ENCODE data around the gene REXO5.

REXO5 gene

DNA sequence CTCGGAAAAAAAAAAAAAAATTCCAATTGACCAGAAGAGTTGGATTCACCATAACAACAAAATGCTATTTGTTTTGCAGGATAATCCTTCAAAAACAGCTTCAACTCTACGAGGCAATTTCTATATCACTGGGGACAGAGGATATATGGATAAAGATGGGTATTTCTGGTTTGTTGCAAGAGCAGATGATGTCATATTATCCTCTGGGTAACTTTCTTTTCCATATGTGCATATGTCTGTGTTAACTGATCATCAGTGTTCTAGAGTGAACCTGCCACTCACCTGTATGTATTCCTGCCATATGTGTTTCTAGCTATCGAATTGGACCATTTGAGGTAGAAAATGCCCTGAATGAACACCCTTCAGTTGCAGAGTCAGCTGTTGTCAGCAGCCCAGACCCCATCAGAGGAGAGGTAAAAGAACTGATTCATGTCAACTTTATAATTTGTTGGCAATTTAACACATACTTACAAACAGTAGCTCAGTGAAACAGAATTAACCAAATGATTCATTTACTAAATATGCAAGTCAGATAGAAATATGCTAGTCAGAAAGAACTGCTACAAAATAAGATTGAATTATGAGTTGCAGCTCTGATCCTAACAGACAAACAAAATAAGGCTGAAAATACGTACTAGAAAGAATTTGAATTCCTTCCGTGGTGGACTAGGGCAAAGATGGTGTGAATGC is 14.3 kb upstream of the REXO5 start:
- H3K9ac ChIP-seq (ENCODE audit: low read depth, low read length): no peak overlapping the region
- no peak for DNase-seq
- ATAC-seq (ENCODE audit: insufficient read depth, low read depth): no peak
- no peaks in the 10 kb centered on the region for H3K9me3 ChIP-seq (ENCODE audit: insufficient read depth, low read length, severe bottlenecking)
- H2AFZ ChIP-seq (ENCODE audit: low read depth, low read length): no peak overlapping the region
- 0 out of 2 replicates have a peak, but pooled peaks cover 3% of the 10 kb centered on the region for H3K36me3 ChIP-seq (ENCODE audit: insufficient read depth, low read length)
- no peaks in the 10 kb centered on the region for H3K79me2 ChIP-seq (ENCODE audit: insufficient read depth, low read length)
- no peak overlapping the region for H3K27ac ChIP-seq (ENCODE audit: low read length)
- H3K27me3 ChIP-seq (ENCODE audit: insufficient read depth, low read length, poor library complexity): no peaks in the 10 kb centered on the region
- TF ChIP-seq, protein P1, sequence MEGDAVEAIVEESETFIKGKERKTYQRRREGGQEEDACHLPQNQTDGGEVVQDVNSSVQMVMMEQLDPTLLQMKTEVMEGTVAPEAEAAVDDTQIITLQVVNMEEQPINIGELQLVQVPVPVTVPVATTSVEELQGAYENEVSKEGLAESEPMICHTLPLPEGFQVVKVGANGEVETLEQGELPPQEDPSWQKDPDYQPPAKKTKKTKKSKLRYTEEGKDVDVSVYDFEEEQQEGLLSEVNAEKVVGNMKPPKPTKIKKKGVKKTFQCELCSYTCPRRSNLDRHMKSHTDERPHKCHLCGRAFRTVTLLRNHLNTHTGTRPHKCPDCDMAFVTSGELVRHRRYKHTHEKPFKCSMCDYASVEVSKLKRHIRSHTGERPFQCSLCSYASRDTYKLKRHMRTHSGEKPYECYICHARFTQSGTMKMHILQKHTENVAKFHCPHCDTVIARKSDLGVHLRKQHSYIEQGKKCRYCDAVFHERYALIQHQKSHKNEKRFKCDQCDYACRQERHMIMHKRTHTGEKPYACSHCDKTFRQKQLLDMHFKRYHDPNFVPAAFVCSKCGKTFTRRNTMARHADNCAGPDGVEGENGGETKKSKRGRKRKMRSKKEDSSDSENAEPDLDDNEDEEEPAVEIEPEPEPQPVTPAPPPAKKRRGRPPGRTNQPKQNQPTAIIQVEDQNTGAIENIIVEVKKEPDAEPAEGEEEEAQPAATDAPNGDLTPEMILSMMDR (IDR thresholded peaks at IDR 0.05; ENCODE audit: borderline replicate concordance, extremely low read depth, low read length, poor library complexity, severe bottlenecking): no peak
- no peak for TF ChIP-seq EZH2 (IDR thresholded peaks at IDR 0.05; ENCODE audit: borderline replicate concordance, low read depth, low read length, severe bottlenecking)
- no peak overlapping the region for H3K4me3 ChIP-seq (ENCODE audit: low read depth in 1 of 2, low read length in 2 of 2)
- H4K20me1 ChIP-seq (ENCODE audit: insufficient read depth, low read length): no peaks in the 10 kb centered on the region
- no peak overlapping the region for H3K4me2 ChIP-seq (ENCODE audit: insufficient read depth, low read length)
- H3K4me1 ChIP-seq (ENCODE audit: insufficient read depth, low read length): no peaks in the 10 kb centered on the region

DNA sequence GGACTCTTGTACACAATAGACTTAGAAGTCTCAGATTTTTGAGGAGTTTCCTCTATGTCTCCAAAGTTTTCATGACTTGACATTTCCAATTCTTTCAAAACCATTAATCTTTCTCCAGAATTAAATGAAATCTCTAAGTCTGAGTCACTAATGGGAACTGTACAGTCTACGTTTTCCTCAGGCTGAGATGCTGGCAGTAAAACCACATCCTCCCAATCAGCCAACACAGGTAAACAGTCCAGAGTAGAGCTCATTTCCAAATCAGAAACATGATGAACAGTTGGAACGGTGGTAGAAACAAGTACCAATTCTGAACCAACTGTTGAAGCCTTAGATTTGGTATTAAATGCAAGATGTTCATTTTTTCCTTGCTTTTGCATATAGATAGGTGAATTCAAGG is 8.0 kb upstream of the REXO5 start:
- H3K79me2 ChIP-seq (ENCODE audit: insufficient read depth, low read length): no peaks in the 10 kb centered on the region
- no peak overlapping the region for H3K4me3 ChIP-seq (ENCODE audit: low read depth in 1 of 2, low read length in 2 of 2)
- no peaks in the 10 kb centered on the region for H3K4me1 ChIP-seq (ENCODE audit: insufficient read depth, low read length)
- H3K36me3 ChIP-seq (ENCODE audit: insufficient read depth, low read length): peaks cover 23% of the 10 kb centered on the region; the same call in 1 of the 2 replicates
- ATAC-seq (ENCODE audit: insufficient read depth, low read depth) (0 out of 3 replicates have a peak, but pooled peaks have one; percentile 37), DNase-seq (no peak)
- H3K27ac ChIP-seq (ENCODE audit: low read length): no peak overlapping the region
- no peaks in the 10 kb centered on the region for H3K27me3 ChIP-seq (ENCODE audit: insufficient read depth, low read length, poor library complexity)
- H3K9me3 ChIP-seq (ENCODE audit: insufficient read depth, low read length, severe bottlenecking): no peaks in the 10 kb centered on the region
- TF ChIP-seq, protein P1 (IDR thresholded peaks at IDR 0.05; ENCODE audit: borderline replicate concordance, extremely low read depth, low read length, poor library complexity, severe bottlenecking): no peak
- no peak for TF ChIP-seq EZH2 (IDR thresholded peaks at IDR 0.05; ENCODE audit: borderline replicate concordance, low read depth, low read length, severe bottlenecking)
- H4K20me1 ChIP-seq (ENCODE audit: insufficient read depth, low read length): no peaks in the 10 kb centered on the region
- H3K4me2 ChIP-seq (ENCODE audit: insufficient read depth, low read length): no peak overlapping the region
- no peak overlapping the region for H2AFZ ChIP-seq (ENCODE audit: low read depth, low read length)
- H3K9ac ChIP-seq (ENCODE audit: low read depth, low read length): no peak overlapping the region

DNA sequence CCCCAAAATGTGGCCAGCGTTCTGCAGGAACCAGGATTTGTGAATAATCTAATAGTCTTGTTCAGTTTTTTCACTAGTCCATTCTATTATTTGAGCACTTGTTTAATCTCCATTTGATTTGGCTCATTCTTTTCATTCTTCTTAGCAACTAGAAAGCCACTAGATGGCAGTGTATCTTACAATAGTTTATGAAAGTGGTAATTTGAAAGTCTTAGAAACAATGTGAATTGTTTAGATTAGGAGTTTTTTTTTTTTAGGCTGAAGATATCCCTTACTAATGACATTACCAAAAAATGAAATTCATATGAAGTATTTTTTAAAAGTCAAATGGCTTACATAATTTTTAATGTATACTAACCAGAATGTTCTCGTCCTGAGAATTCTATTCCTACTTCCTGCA is 6.7 kb upstream of the REXO5 start:
- Histone ChIP-seq H3K4me3 (ENCODE audit: low read depth in 1 of 2, low read length in 2 of 2) (no peak overlapping the region), H3K27me3 (ENCODE audit: insufficient read depth, low read length, poor library complexity) (no peaks in the 10 kb centered on the region), H3K79me2 (ENCODE audit: insufficient read depth, low read length) (no peaks in the 10 kb centered on the region), H3K9me3 (ENCODE audit: insufficient read depth, low read length, severe bottlenecking) (no peaks in the 10 kb centered on the region), H3K4me2 (ENCODE audit: insufficient read depth, low read length) (no peak overlapping the region), H3K4me1 (ENCODE audit: insufficient read depth, low read length) (no peaks in the 10 kb centered on the region), H3K9ac (ENCODE audit: low read depth, low read length) (no peak overlapping the region), H2AFZ (ENCODE audit: low read depth, low read length) (no peak overlapping the region), H3K36me3 (ENCODE audit: insufficient read depth, low read length) (peaks cover 23% of the 10 kb centered on the region; the same call in 1 of the 2 replicates), H4K20me1 (ENCODE audit: insufficient read depth, low read length) (no peaks in the 10 kb centered on the region), H3K27ac (ENCODE audit: low read length) (no peak overlapping the region)
- no peak for TF ChIP-seq EZH2 (IDR thresholded peaks at IDR 0.05; ENCODE audit: borderline replicate concordance, low read depth, low read length, severe bottlenecking)
- TF ChIP-seq, protein P1 (IDR thresholded peaks at IDR 0.05; ENCODE audit: borderline replicate concordance, extremely low read depth, low read length, poor library complexity, severe bottlenecking): peak; percentile 75
- DNase-seq: no peak
- no peak for ATAC-seq (ENCODE audit: insufficient read depth, low read depth)
